ENCODE measurements around the gene DOCK10. TPM values are rescaled to one million over a fixed set of nuclear protein-coding genes. Genes with fewer than 3 reads are reported as not detected.
"Not testable (repeated sequence)": the region's sequence is repeated elsewhere in the genome, so short reads cannot be mapped to it uniquely, and the experiment has no call there.

The DOCK10 gene
- total RNA-seq, 4 donors from 2014 or later: 8.1 to 35.4 (median 17.2) TPM

GRCh38 chr2:225064928-225065327, 22.7 kb upstream of the DOCK10 start:
- Histone ChIP-seq H3K4me3 (no peak overlapping the region), H3K4me1 (no peaks in the 10 kb centered on the region), H3K36me3 (no peaks in the 10 kb centered on the region), H3K27ac (no peak overlapping the region), H3K9me3 (no peaks in the 10 kb centered on the region), H3K27me3 (no peaks in the 10 kb centered on the region)
- no peak for DNase-seq (ENCODE audit: low spot score in 2 of 2)
- TF ChIP-seq EP300 (IDR thresholded peaks at IDR 0.05) (no peak), POLR2AphosphoS5 (IDR thresholded peaks at IDR 0.05) (no peak), CTCF (IDR thresholded peaks at IDR 0.05) (no peak), POLR2A (IDR thresholded peaks at IDR 0.05) (no peak)

- 60% methylated on average over 2 of the region's 2 CpGs for WGBS
- no peaks in the 10 kb centered on the region for H3K27me3 ChIP-seq
- H3K4me3 ChIP-seq: no peak overlapping the region
- no peaks in the 10 kb centered on the region for H3K36me3 ChIP-seq
- no peaks in the 10 kb centered on the region for H3K9me3 ChIP-seq
- no peak for DNase-seq (ENCODE audit: low spot score in 2 of 2)
- no peaks in the 10 kb centered on the region for H3K4me1 ChIP-seq
- TF ChIP-seq CTCF (IDR thresholded peaks at IDR 0.05) (no peak), POLR2AphosphoS5 (IDR thresholded peaks at IDR 0.05) (no peak), EP300 (IDR thresholded peaks at IDR 0.05) (no peak), POLR2A (IDR thresholded peaks at IDR 0.05) (no peak)
- no peak overlapping the region for H3K27ac ChIP-seq
These were observed 22.1 kb upstream of the DOCK10 start for GRCh38 chr2:225064362-225064761.

- Histone ChIP-seq H3K4me3 (no peak overlapping the region), H3K9me3 (no peaks in the 10 kb centered on the region), H3K27me3 (no peaks in the 10 kb centered on the region), H3K27ac (no peak overlapping the region), H3K36me3 (no peaks in the 10 kb centered on the region), H3K4me1 (no peaks in the 10 kb centered on the region)
- no peak for DNase-seq (ENCODE audit: low spot score in 2 of 2)
- no peak for TF ChIP-seq POLR2A (IDR thresholded peaks at IDR 0.05)
- WGBS: 77% methylated on average over 2 of the region's 2 CpGs
These were observed 14.2 kb upstream of the DOCK10 start for GRCh38 chr2:225056330-225057073.

GRCh38 chr2:225055714-225056113, 13.4 kb upstream of the DOCK10 start:
- WGBS: 100% methylated on average over 1 of the region's 1 CpG
- Histone ChIP-seq H3K27ac (no peak overlapping the region), H3K27me3 (no peaks in the 10 kb centered on the region)

GRCh38 chr2:225052703-225053102, 10.4 kb upstream of the DOCK10 start:
- H3K4me1 ChIP-seq: no peaks in the 10 kb centered on the region
- H3K27me3 ChIP-seq: no peaks in the 10 kb centered on the region
- no peaks in the 10 kb centered on the region for H3K9me3 ChIP-seq
- H3K4me3 ChIP-seq: no peak overlapping the region
- no peaks in the 10 kb centered on the region for H3K36me3 ChIP-seq
- TF ChIP-seq POLR2AphosphoS5 (IDR thresholded peaks at IDR 0.05) (no peak), CTCF (IDR thresholded peaks at IDR 0.05) (no peak), EP300 (IDR thresholded peaks at IDR 0.05) (no peak)
- no peak overlapping the region for H3K27ac ChIP-seq
- no peak for DNase-seq (ENCODE audit: low spot score in 2 of 2)

More at GRCh38 chr2:225055714-225056113, 13.4 kb upstream of the DOCK10 start:
- Histone ChIP-seq H3K4me1 (no peaks in the 10 kb centered on the region), H3K36me3 (no peaks in the 10 kb centered on the region), H3K9me3 (no peaks in the 10 kb centered on the region), H3K4me3 (no peak overlapping the region)
- TF ChIP-seq POLR2AphosphoS5 (IDR thresholded peaks at IDR 0.05) (no peak), CTCF (IDR thresholded peaks at IDR 0.05) (no peak), POLR2A (IDR thresholded peaks at IDR 0.05) (no peak), EP300 (IDR thresholded peaks at IDR 0.05) (no peak)
- no peak for DNase-seq (ENCODE audit: low spot score in 2 of 2)

GRCh38 chr2:225047502-225047901, 5.2 kb upstream of the DOCK10 start:
- not testable (repeated sequence) for H3K36me3 ChIP-seq; H3K27ac ChIP-seq; H3K9me3 ChIP-seq; H3K4me3 ChIP-seq; DNase-seq (ENCODE audit: low spot score in 2 of 2); H3K4me1 ChIP-seq
- peaks cover 22% of the 10 kb centered on the region for H3K27me3 ChIP-seq
- WGBS: 76% methylated on average over 4 of the region's 4 CpGs

Measured in suprapubic skin (tissue), 4 donors.